NB4 (cell line): ENCODE measurements around the gene ZFYVE28.

Experiments used
- DNase-seq: peaks from one replicate; pipeline ENCODE4 v3.0.0; 2010; ENCODE audit warnings: low read depth
- H3K4me3 ChIP-seq: one replicate; pipeline ENCODE4 v1.5.1; 2011; ENCODE audit warnings: mild to moderate bottlenecking, low read depth, low read length, moderate library complexity
- MYC ChIP-seq: IDR thresholded peaks from 2 replicates; pipeline ENCODE4 v1.6.1; 2011; ENCODE audit warnings: low read depth, low read length
- POLR2A ChIP-seq: IDR thresholded peaks from 2 replicates; pipeline ENCODE4 v1.6.1; 2011; ENCODE audit warnings: mild to moderate bottlenecking; ENCODE audit not compliant: insufficient read length; ENCODE audit errors: extremely low read depth
- TF ChIP-seq, protein P1 (sequence below): IDR thresholded peaks from one replicate; pipeline ENCODE4 v1.5.1; 2012; ENCODE audit warnings: low read depth, low read length
- TF ChIP-seq, protein P2 (sequence below): IDR thresholded peaks from 2 replicates; pipeline ENCODE4 v1.6.1; 2011; ENCODE audit warnings: low read depth, low read length

ZFYVE28 gene

DNA sequence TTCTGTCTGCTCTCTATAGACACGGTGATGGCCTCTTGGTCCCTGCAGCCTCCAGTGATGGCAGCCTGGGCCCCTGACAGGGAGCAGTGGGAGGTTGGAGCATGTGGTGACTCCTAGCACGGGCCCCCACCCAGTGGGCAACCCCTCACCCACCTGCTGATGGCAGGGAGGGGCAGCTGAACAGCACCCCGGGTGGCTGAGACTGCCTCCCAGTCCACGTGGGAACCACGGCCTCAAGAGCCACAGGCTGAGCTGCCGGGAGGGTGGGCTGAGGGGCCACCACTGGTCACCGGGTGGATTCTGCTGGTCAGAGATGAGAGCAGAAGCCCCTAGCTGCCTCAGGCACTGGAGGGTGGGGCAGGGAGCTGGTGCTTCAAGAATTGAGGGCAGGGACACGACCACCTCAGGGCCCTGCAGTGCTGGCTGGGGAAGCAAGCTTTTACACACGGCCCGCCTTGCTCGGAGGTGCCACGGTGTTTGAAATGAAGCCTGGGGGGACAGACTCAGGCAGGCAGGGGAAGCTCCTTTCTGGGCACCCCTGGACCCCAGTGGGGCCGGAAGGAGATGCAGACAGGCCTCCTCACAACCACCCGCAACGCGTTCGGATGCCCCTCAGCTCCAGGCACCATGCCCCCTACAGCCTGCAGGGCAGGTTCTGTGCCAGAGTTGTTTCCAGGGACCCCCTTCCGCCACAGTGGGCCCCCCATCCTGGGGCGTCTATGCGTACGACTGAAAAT, 170.2 kb downstream of the ZFYVE28 start:
- TF ChIP-seq, protein P1, sequence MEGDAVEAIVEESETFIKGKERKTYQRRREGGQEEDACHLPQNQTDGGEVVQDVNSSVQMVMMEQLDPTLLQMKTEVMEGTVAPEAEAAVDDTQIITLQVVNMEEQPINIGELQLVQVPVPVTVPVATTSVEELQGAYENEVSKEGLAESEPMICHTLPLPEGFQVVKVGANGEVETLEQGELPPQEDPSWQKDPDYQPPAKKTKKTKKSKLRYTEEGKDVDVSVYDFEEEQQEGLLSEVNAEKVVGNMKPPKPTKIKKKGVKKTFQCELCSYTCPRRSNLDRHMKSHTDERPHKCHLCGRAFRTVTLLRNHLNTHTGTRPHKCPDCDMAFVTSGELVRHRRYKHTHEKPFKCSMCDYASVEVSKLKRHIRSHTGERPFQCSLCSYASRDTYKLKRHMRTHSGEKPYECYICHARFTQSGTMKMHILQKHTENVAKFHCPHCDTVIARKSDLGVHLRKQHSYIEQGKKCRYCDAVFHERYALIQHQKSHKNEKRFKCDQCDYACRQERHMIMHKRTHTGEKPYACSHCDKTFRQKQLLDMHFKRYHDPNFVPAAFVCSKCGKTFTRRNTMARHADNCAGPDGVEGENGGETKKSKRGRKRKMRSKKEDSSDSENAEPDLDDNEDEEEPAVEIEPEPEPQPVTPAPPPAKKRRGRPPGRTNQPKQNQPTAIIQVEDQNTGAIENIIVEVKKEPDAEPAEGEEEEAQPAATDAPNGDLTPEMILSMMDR = no peak
- TF ChIP-seq POLR2A (no peak), MYC (no peak)
- TF ChIP-seq, protein P2, sequence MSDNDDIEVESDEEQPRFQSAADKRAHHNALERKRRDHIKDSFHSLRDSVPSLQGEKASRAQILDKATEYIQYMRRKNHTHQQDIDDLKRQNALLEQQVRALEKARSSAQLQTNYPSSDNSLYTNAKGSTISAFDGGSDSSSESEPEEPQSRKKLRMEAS = no peak
- no peak for DNase-seq
- H3K4me3 ChIP-seq = no peak overlapping the region

DNA sequence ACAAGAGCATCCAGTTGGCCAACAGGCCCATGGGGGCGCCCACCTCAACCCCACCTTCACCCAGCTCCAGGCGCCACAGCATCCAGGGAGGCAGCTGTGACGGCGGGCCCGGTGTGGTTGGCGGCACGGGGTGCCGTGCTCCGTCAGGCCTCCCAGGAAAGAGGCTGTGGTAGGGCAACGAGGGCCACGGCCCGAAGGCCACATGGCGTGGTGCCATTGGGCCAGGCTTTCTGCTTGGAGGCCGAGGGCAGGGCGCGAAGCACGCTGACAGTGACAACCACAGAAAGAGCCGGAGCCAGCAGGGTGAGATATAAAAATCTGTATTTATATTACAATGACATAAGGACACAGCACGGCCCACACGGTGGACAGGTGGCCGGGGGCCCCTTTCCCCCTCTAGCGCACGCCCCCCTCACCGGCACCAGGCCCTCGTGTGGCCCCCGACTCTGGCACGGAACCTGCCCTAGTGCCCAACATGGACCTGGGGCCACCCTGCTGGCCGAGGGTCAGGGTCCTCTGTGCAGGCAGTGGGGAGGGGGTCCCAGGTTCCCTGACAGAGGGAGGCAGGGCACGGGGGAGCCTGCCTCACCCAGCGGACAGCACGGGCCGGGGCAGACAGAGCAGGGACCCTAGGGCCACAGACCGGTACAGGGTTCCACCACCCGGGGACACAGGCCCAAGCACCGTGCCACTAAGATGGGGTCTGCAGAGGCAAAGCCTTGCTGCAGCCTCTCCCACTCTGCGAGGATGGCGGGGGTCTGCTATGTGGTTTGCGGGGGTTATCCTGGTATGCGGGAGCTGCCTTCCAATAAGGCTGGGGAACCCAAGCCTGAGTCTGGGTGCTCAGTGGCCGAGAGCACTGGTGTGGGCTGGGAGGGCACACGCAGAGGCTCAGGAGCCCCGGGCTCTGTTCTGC, 171.1 kb downstream of the ZFYVE28 start:
- TF ChIP-seq, protein P1 = no peak
- no peak for TF ChIP-seq MYC
- TF ChIP-seq POLR2A = no peak
- TF ChIP-seq, protein P2 = no peak
- DNase-seq = no peak
- no peak overlapping the region for H3K4me3 ChIP-seq

DNA sequence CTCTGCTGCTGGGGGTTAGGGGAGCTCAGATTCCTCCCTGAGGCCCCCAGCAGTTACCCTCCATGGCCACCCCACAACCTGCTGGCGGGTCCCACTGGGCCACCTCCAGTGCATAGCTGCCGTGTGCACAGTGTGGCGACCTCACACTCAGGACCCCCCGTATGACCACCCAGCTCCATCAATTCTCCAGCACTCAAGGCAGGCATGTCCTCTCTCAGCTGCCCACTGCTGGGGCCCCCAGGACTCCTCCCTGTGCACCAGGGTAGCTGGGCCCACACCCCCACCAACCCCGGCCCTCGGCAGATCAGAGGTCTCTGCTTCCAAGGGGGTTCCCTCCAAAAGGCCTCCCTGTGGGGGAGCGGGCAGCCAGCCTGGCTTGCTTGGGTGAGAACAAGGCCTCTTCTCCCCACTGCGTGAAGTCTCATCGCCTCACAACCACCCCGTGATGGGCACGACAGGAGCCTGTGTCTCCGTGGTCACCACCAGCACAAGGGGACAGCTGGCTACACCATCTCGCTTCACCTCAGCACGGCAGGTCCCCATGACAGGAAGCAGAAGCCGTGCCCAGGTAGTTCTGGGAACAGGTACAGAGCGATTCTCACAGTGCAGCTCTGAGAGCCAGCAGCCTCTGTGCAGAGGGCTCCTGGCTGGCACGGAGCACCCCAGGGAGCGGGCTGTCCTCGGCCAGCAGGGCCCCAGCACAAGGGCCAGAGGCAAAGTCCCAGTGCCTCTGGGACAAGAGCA, 171.9 kb downstream of the ZFYVE28 start:
- no peak for DNase-seq
- H3K4me3 ChIP-seq = no peak overlapping the region
- TF ChIP-seq POLR2A (no peak), MYC (no peak)
- TF ChIP-seq, protein P2 = no peak
- TF ChIP-seq, protein P1 = no peak

- H3K4me3 ChIP-seq = no peak overlapping the region
- no peak for DNase-seq
- TF ChIP-seq, protein P1 = no peak
Observed at GRCh38 chr4:2245787-2246275, 172.6 kb downstream of the ZFYVE28 start.

GRCh38 chr4:2245057-2245786, 173.2 kb downstream of the ZFYVE28 start:
- H3K4me3 ChIP-seq = no peak overlapping the region
- no peak for DNase-seq
- TF ChIP-seq MYC (no peak), POLR2A (no peak)
- TF ChIP-seq, protein P2 = no peak
- TF ChIP-seq, protein P1 = no peak
